Effector memory CD4-positive, alpha-beta T cell (primary cell): ENCODE measurements around the gene RUSF1.
"Not testable (repeated sequence)": the region's sequence is repeated elsewhere in the genome, so short reads cannot be mapped to it uniquely, and the experiment has no call there.

Experiments used
- DNase-seq, 3 donors: peaks; one replicate each; pipeline ENCODE4 v3.0.0-alpha.2; 2020
- H3K27ac ChIP-seq: 2 replicates; pipeline ENCODE4 v1.7.0; 2013; ENCODE audit warnings: mild to moderate bottlenecking, low read length, moderate library complexity; ENCODE audit not compliant: insufficient read depth, poor library complexity, severe bottlenecking
- H3K27me3 ChIP-seq: replicated peaks from 2 replicates; pipeline ENCODE4 v1.7.0; 2013; ENCODE audit warnings: mild to moderate bottlenecking, low read length; ENCODE audit not compliant: insufficient read depth, control insufficient read depth, poor library complexity, severe bottlenecking
- H3K36me3 ChIP-seq: 2 replicates; pipeline ENCODE4 v1.7.0; 2013; ENCODE audit warnings: mild to moderate bottlenecking, low read length, moderate library complexity; ENCODE audit not compliant: control insufficient read depth, insufficient read depth
- H3K4me1 ChIP-seq: 2 replicates; pipeline ENCODE4 v1.7.0; 2013; ENCODE audit warnings: low read length, mild to moderate bottlenecking; ENCODE audit not compliant: control insufficient read depth, insufficient read depth, poor library complexity, severe bottlenecking
- H3K4me3 ChIP-seq: 2 replicates; pipeline ENCODE4 v1.7.0; 2013; ENCODE audit warnings: low read length, low read depth, mild to moderate bottlenecking; ENCODE audit not compliant: insufficient read depth, poor library complexity, severe bottlenecking
- H3K9me3 ChIP-seq: 2 replicates; pipeline ENCODE4 v1.7.0; 2013; ENCODE audit warnings: mild to moderate bottlenecking, low read length, moderate library complexity; ENCODE audit not compliant: control insufficient read depth

Gene RUSF1

DNA sequence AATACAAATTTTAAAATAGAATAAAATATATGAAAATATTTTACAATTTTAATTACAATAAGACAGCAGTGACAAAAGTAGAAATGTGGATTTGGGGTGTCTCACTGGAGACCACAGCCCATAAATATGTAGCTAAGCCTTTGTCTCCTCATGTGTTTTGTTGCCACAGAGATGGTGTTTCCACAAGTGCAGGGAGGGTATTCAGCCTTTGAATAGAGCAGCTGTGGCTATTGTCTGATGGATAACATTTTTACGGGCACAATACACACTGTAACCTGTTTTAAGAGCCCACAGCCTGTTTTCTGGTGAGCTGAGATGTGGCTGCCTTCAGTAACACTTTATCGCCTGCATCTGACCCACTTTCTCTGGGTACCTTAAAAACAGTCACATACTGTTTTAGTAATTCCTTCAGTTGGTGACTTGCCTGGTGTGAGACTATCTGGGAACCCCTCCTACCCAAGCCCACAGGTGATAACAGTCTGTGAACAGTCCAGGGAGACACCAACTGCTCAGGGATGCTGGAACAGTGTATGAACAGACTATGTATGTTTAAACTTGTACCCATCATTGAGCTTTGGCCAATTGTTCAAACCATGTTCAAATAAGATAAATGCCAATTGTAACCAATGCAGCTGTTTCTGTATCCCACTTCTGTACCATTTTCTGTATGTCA lies 11.7 kb upstream of the RUSF1 start:
- Histone ChIP-seq H3K36me3 (no peaks in the 10 kb centered on the region), H3K27me3 (no peaks in the 10 kb centered on the region), H3K4me1 (no peaks in the 10 kb centered on the region), H3K9me3 (no peaks in the 10 kb centered on the region), H3K27ac (no peak overlapping the region), H3K4me3 (no peak overlapping the region)
- DNase-seq = no peak

DNA sequence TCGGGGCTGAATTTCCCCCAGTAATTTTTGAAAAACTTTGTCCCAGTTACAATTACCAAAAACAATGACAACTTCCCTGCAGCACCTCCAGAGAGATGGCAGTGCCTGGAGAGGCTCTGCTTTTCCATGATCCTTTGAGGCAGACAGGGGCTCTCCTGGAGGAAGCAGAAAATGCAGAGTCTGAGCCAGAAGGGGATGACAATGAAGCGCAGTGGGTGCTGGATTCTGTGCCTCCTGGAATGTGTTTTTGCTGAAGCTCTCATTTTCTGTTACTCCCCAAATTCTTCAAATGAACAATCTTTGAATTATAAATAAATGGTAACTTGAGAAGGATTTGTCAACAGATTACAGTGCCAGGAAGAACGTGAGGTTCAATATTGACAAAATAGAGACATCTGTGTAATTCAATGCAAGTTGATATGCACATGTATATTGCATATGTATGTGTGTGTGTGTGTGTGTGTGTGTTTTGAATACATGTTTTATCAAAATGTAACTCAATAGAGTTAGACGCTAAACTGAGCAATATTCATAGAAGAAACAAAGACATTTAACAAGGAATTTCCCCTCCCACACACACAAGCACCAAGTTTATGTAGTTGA lies 9.7 kb upstream of the RUSF1 start:
- no peak overlapping the region for H3K27ac ChIP-seq
- H3K36me3 ChIP-seq = no peaks in the 10 kb centered on the region
- no peak overlapping the region for H3K4me3 ChIP-seq
- no peaks in the 10 kb centered on the region for H3K4me1 ChIP-seq
- no peak for DNase-seq
- H3K27me3 ChIP-seq = no peaks in the 10 kb centered on the region
- no peaks in the 10 kb centered on the region for H3K9me3 ChIP-seq

- Histone ChIP-seq H3K4me3 (no peak overlapping the region), H3K4me1 (peaks cover 9% of the 10 kb centered on the region), H3K9me3 (no peaks in the 10 kb centered on the region), H3K27me3 (no peaks in the 10 kb centered on the region), H3K36me3 (no peaks in the 10 kb centered on the region), H3K27ac (no peak overlapping the region)
- DNase-seq = no peak
These were observed 5.7 kb upstream of the RUSF1 start for GRCh38 chr16:31513884-31514283.

- no peaks in the 10 kb centered on the region for H3K9me3 ChIP-seq
- H3K36me3 ChIP-seq = no peaks in the 10 kb centered on the region
- no peak for DNase-seq
- no peak overlapping the region for H3K27ac ChIP-seq
- H3K4me1 ChIP-seq = peaks cover 10% of the 10 kb centered on the region
- no peaks in the 10 kb centered on the region for H3K27me3 ChIP-seq
- H3K4me3 ChIP-seq = no peak overlapping the region
These were observed 4.9 kb upstream of the RUSF1 start for GRCh38 chr16:31513126-31513525.

GRCh38 chr16:31508706-31509195 lies 560 bp upstream of the RUSF1 start:
- Histone ChIP-seq H3K4me3 (peak overlapping the region; percentile 98), H3K27ac (peak overlapping the region; percentile 73), H3K4me1 (peaks cover 18% of the 10 kb centered on the region), H3K36me3 (no peaks in the 10 kb centered on the region), H3K9me3 (no peaks in the 10 kb centered on the region), H3K27me3 (no peaks in the 10 kb centered on the region)
- no peak for DNase-seq

DNA sequence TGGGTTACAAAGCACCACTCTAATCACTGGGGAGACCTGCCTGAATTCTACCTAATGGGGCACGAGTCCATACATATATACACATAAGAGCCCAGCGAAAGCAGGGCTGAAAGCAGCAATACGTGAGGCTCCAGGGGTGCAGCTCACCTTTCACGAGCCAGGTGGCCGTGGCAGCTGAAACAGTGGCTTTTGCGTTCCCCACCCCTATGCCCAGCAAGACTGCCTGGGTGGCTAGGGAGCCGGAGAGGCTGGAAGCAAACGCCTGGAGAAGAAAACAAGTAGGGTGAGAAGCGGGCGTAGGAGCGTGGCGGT lies 618 bp downstream of the RUSF1 start:
- no peaks in the 10 kb centered on the region for H3K9me3 ChIP-seq
- peaks cover 18% of the 10 kb centered on the region for H3K4me1 ChIP-seq
- H3K36me3 ChIP-seq = no peaks in the 10 kb centered on the region
- H3K27me3 ChIP-seq = no peaks in the 10 kb centered on the region
- H3K27ac ChIP-seq = peak overlapping the region; percentile 73
- DNase-seq = no peak
- peak overlapping the region; percentile 98 for H3K4me3 ChIP-seq

DNA sequence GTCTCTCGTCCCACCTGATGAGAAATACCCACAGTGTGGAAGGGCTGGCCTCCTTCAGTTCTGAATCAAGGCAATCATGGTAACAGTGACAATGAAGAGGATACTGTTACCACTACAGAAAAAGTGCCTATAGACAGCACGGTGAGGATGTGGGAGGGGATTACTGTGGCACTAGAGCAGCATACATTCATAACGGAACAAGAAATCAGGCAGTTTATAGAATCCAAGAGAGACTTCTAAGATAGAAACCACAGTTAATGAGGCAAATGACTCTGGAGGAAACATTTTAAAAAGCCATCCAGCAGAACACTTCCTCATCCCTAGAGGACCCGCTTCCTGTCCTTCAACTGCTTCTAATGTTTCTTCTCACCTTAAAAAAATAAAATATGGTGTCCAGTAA lies 2.7 kb downstream of the RUSF1 start:
- Histone ChIP-seq H3K4me3 (no peak overlapping the region), H3K4me1 (peaks cover 18% of the 10 kb centered on the region), H3K9me3 (no peaks in the 10 kb centered on the region), H3K36me3 (peaks cover 2% of the 10 kb centered on the region), H3K27me3 (no peaks in the 10 kb centered on the region), H3K27ac (no peak overlapping the region)
- DNase-seq = no peak

GRCh38 chr16:31504159-31504558 lies 4.0 kb downstream of the RUSF1 start:
- H3K9me3 ChIP-seq = no peaks in the 10 kb centered on the region
- H3K27ac ChIP-seq = no peak overlapping the region
- H3K4me3 ChIP-seq = no peak overlapping the region
- DNase-seq = no peak
- peaks cover 8% of the 10 kb centered on the region for H3K36me3 ChIP-seq
- H3K27me3 ChIP-seq = no peaks in the 10 kb centered on the region
- H3K4me1 ChIP-seq = peaks cover 12% of the 10 kb centered on the region

DNA sequence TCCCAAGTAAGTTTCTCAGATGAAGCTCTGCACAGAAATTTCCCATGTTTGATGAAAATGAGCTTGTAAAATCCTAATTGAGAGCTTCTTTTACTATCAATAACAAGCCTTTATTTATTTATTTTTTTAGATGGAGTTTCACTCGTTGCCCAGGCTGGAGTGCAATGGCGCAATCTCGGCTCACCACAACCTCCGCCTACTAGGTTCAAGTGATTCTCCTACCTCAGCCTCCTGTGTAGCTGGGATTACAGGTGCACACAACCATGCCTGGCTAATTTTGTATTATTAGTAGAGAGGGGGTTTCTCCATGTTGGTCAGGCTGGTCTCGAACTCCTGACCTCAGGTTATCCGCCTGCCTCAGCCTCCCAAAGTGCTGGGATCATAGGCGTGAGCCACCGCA lies 4.6 kb downstream of the RUSF1 start:
- not testable (repeated sequence) for H3K4me3 ChIP-seq, H3K27me3 ChIP-seq, H3K4me1 ChIP-seq, H3K27ac ChIP-seq, DNase-seq, H3K9me3 ChIP-seq
- peaks cover 13% of the 10 kb centered on the region for H3K36me3 ChIP-seq

DNA sequence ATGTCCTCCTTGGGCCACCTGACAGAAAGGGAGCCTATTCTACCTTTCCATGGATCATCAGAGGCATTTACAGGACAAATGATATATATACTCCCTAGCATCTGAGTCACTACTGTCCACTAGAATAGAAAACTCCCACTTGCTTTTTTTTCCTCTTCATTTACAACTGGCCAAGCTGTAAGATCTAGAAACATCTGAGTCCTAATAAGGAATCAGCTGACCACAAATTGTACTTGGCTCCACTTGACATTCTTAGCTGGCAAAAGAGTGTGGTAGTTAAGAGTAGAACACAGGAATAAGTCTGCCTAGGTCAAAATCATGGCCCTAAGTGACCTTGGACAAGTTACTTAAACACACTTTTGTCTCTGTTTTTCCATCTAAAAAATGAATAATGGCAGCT lies 5.2 kb downstream of the RUSF1 start:
- DNase-seq = no peak
- H3K36me3 ChIP-seq = peaks cover 19% of the 10 kb centered on the region

More for the DNA sequence above, 5.2 kb downstream of the RUSF1 start:
- Histone ChIP-seq H3K4me3 (no peak overlapping the region), H3K4me1 (peaks cover 8% of the 10 kb centered on the region), H3K27me3 (no peaks in the 10 kb centered on the region), H3K27ac (no peak overlapping the region), H3K9me3 (no peaks in the 10 kb centered on the region)
